Measurements from ENCODE around the gene SAT2.

SAT2 gene

DNA sequence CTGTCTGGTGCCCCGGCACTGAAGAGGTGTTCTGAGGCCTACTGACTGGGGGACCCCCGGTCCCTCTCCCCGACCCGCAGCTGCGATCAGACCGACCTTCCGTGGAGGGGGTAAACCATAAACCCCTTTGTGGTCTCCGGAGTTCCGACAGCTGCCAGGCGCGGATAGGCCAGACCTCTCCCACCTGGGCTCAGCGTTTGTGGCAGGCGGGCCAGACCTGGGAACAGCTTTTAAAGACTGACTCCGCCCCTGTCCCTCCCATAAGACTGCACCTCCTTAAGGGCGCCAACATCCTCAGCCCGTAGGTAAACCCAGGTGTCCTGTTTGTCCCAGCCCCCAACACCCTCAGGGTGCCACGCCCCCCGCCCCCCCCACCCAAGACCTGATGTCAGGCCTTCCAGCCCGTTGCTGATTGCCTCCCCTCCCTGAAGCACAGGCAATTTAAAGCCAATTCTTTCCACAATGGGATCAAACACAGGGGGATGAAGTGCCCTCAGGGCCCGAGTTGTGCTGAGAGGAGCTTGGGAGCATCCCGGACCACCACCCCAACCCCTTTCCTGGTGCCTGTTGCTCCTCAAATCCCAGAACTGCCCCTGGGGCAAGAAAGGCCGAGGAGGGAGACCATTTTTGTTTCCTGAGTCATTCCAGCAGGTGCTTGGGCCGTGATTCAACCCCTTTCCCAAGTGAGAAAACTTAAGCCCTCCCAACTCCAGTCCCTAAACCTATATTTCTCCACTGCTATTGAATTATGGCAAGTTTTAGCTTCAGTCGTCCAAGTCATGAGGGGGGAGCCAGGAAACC lies 37.5 kb downstream of the SAT2 start, which contains the start of gene SOX15:
TSS of gene SOX15 (minus strand) at position 204 of the 801 bp plus-strand sequence. CDS start 418 bp downstream, outside the sequence.
- DNase-seq = peak; percentile 72

DNA sequence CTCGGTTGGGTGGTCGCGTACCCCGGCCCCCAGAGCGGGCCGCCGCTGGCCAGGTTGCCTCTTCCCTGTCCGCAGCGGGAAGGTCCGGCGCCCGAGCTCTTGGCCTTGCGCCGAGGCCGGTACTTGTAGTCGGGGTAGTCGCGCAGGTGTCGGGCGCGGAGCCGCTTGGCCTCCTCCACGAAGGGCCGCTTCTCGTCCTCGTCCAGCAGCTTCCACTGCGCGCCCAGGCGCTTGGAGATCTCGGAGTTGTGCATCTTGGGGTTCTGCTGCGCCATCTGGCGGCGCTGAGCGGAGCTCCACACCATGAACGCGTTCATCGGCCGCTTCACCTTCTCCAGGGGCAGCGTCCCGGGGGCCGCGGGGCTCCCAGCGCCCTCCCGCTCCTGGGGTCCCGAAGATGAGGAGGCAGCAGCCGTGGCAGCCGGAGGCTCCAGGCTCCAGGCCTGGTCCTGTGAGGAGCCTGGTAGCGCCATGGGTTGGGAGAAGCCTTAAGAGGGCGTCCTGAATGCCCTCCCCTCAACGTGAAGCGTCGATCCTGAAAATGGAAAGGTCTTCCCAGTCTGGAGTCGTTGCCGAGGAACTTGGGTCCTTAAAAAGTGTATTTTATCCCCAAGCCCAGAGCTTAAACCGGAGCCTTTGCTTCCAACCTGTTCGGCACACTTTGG lies 38.3 kb downstream of the SAT2 start:
- peak; percentile 93 for DNase-seq

DNA sequence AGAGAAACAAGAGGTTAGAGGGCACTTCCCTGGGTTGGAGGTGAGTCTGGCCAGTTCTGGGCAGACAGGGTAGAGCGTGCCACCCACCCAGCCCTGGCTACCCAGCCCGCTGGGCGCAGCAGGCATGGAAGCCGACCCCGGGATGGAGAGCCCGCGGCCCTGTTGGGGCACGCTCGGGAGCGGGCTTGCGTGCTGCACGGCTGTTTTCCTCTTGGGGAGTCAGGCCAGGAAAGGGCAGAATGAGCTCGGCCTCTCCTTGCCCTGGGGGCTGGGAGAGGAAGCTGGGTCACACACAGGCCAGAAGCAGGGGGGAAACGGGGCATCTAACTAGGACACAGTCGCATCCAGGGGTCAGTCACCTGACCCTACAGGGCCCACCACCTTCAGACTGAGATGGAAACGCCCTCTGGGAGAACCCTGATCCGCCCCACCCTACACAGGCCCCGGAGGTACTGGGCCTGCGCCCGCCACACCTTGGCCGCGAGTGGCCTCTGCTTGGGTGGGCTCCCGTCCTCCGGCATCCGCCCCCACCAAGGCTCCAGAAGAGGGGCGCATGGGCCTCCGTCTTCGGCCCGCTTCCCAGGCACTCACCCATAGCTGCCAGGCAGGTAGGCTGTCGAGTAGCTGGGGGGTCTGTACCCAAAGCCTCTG lies 38.9 kb downstream of the SAT2 start:
- peak; percentile 22 for DNase-seq

DNA sequence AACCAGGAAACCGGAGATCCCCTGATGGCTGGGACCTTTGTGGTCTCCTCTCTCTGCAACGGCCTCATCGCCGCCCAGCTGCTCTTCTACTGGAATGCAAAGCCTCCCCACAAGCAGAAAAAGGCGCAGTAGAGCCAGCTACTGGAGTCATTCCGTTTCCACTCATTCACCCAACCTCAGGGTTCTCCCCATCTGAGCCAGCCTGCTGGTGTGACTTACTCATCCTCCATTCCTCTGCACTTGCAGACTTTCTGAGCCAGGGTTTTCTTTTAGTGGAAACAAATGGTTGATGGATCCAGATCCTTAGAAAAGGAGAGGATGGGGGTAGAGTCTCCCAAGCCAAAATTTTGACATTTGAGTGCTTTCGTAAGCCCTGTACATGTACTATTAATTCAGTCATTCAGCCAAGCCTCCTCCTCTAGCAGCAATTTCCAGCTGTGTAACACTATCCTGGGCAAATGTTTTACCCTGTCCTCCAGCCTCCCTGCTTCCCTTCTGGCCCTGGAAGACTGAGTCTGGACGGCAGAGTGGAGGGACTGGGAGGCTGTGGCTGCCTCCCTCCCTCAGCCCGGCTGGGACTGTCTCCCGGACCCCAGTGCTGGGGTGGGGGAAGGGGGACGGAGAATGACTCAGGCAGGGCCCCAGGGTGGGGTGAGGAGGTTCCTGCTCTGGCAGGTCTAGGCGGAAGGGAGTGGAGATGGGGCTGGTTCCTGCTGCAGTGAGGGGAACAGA lies 40.0 kb downstream of the SAT2 start:
- no peak for DNase-seq

DNA sequence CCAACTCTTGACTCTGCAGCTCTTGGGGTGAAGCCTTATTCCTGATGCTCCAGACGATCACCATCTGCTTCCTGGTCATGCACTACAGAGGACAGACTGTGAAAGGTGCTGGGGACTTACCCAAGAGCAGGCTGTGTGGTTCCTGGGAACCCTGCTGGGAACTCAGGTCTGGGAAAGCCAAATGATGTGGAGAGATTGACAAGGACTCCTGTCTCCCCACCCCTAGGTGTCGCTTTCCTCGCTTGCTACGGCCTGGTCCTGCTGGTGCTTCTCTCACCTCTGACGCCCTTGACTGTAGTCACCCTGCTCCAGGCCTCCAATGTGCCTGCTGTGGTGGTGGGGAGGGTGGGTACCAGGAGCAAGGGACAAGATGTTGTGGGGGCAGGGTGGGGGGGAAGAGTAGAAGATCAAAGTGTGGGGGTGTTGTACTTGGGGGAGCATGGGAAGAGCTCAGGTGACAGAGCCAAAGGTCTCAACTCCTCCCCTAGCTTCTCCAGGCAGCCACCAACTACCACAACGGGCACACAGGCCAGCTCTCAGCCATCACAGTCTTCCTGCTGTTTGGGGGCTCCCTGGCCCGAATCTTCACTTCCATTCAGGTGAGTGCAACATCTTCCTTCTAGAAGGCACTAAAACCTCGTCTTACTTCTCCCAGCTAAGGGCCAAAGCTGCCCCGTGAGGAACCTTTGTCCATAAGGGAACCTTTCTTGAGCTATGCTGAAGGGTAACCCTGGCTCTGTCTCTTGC lies 40.8 kb downstream of the SAT2 start:
- DNase-seq = no peak

DNA sequence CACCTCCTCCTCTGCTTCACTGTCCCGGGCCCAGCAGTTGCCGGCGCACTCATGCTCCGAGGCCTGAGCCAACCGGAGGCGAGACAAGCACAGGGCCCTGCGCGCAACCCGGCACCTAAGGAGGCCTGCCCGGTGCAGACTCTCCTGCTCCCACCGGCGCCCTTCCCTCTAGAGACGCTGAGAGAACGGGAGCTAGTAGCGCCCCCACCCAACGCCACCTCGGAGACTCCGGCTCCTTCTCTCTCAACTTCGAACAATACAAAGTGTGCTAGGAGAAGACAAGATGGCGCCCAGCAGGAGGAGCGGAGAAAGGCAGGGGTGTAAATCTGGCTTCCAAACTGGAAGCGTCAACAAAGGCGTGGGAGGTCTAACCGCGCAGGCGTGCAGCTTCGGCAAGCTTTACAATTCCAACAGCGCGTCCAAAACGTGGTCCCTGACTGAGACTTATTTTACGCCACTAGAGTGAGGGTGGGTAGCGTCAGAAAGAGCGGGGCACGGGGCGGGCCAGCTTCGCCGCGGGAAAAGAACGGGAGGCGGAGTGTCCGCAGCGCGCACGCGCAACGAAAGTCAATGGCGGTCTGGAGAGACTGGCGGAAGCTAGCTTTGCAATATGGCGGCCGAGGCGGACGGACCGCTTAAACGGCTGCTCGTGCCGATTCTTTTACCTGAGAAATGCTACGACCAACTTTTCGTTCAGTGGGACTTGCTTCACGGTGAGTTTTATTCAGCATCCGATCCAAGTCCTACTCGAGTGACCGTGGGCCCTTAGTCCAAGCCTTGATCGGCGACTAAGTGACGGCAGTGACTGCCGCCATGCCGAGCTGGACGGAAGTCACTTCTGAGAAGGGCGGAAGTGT lies 44.1 kb downstream of the SAT2 start, which contains the start of gene MPDU1:
TSS of gene MPDU1 (plus strand) at position 600 of the 857 bp plus-strand sequence. CDS start at position 611, 11 bp downstream.
- DNase-seq = peak; percentile 98

DNA sequence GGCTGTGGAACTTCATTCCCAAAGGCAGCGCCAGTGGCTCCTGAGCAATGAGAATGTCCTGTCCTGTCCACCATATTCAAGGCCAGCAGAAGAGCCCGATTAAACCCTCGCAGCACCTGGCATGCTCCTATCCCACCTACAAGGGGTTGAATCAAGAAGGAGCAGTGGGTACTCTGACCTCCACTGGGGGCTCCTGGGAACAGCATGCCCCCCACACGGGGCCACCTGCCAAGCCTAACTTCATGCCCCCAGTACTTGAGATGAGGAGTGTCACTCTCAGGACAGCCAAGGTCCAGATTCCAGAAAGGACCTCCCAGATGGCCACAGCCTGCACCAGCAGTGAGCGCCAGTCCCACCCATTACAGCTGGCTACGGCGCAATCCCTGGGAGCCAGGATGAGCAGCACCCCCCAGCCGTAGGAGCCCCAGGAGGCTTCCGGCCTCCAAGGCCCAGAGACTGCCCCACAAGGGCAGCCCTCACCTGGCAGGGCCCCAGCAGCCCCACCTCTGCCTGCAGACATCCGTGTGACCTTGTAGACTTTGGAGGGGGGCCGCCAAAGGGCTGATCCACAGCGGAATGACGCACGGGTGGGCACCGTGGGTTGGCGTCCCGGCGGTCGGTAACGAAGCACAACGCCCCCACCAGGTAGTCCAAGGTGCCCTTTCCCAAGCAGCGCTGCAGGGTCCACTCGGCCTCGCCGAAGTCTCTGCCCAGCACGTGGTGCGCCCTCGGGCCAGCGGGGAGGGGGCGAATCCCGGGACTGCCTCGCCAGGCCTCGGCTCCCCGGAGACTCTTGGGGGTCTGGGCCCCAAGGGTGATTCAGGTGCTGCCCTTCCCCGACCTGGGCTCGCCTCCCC lies 45.0 kb downstream of the SAT2 start:
- DNase-seq = peak; percentile 11

DNA sequence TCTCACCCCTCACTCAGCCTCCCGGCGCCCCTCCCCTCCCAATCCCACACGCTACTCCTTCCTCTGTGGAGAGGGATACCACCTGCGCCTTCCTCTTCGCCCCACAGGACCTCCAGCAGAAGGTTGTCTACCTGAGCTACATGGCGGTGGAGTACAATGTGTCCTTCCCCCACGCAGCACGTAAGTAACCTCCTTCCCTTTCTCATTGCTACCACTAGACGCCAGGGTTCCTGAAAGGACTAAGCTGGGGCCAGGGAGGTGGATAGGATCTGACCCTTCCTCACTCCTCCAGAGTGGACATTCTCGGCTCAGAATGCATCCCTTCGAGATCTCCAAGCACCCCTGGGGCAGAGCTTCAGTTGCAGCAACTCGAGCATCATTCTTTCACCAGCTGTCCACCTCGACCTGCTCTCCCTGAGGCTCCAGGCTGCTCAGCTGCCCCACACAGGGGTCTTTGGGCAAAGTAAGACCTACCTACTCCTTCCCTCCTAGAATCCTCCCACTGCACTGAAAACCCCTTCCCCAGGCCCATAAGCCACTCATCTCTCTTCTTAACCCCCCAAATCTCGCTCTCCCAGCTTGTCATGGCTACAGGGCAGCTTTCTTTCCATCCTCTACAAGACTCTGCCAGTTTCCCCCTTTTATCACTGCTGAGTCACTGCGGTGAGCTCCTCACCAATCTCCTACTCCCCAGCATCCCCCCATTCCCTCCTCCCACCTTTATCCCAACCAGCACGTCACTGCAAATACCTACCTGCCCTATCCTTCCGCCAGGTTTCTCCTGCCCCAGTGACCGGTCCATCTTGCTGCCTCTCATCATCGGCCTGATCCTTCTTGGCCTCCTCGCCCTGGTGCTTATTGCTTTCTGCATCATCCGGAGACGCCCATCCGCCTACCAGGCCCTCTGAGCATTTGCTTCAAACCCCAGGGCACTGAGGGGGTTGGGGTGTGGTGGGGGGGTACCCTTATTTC lies 46.7 kb downstream of the SAT2 start:
- no peak for DNase-seq

DNA sequence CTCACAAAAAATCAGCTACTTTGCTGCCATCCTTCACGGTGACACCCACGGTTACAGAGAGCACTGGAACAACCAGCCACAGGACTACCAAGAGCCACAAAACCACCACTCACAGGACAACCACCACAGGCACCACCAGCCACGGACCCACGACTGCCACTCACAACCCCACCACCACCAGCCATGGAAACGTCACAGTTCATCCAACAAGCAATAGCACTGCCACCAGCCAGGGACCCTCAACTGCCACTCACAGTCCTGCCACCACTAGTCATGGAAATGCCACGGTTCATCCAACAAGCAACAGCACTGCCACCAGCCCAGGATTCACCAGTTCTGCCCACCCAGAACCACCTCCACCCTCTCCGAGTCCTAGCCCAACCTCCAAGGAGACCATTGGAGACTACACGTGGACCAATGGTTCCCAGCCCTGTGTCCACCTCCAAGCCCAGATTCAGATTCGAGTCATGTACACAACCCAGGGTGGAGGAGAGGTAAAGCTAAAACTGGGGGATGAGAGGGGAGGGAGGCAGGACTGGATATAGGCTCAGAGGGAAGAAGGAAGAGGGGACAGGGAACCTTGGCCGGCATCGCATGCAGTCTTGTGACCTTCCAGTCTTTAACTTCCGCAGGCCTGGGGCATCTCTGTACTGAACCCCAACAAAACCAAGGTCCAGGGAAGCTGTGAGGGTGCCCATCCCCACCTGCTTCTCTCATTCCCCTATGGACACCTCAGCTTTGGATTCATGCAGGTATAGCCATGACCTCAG lies 47.6 kb downstream of the SAT2 start:
- no peak for DNase-seq

DNA sequence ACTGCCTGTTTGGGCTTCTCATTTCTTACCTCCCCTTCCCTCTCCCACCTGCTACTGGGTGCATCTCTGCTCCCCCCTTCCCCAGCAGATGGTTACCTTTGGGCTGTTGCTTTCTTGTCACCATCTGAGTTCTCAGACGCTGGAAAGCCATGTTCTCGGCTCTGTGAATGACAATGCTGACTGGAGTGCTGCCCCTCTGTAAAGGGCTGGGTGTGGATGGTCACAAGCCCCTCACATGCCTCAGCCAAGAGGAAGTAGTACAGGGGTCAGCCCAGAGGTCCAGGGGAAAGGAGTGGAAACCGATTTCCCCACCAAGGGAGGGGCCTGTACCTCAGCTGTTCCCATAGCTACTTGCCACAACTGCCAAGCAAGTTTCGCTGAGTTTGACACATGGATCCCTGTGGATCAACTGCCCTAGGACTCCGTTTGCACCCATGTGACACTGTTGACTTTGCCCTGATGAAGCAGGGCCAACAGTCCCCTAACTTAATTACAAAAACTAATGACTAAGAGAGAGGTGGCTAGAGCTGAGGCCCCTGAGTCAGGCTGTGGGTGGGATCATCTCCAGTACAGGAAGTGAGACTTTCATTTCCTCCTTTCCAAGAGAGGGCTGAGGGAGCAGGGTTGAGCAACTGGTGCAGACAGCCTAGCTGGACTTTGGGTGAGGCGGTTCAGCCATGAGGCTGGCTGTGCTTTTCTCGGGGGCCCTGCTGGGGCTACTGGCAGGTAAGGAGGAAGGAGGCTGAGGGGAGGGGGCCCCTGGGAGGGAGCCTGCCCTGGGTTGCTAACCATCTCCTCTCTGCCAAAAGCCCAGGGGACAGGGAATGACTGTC lies 48.4 kb downstream of the SAT2 start, which contains the start of gene CD68:
TSS of gene CD68 (plus strand) at position 638 of the 833 bp plus-strand sequence. CDS start at position 678, 40 bp downstream.
- peak; percentile 13 for DNase-seq

DNA sequence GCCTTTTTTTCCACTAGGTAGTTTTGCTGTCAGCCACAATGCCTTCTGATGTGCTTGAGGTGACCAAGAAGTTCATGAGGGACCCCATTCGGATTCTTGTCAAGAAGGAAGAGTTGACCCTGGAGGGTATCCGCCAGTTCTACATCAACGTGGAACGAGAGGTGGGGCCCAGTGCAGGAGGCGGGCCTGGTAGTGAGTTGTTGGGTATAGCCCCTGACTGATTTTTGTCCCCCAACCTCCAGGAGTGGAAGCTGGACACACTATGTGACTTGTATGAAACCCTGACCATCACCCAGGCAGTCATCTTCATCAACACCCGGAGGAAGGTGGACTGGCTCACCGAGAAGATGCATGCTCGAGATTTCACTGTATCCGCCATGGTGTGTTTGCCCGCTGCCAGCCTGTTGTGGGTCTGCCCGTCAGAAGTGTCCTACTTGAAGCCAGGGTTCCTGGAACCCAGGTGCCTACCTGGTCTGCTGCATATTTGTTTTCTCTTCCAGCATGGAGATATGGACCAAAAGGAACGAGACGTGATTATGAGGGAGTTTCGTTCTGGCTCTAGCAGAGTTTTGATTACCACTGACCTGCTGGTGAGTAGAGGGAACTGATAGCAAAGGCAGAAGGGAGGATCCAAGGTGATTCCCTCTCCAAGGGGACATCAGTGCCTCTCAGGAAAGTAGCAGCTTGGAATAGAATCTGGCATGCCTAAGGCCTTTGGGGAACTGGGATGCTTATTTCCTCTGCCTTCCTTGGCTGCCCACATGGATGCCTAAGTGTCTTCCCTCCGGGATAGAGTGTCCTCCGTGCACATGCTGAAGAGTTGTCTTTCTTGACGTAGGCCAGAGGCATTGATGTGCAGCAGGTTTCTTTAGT lies 50.1 kb downstream of the SAT2 start:
- DNase-seq = no peak

DNA sequence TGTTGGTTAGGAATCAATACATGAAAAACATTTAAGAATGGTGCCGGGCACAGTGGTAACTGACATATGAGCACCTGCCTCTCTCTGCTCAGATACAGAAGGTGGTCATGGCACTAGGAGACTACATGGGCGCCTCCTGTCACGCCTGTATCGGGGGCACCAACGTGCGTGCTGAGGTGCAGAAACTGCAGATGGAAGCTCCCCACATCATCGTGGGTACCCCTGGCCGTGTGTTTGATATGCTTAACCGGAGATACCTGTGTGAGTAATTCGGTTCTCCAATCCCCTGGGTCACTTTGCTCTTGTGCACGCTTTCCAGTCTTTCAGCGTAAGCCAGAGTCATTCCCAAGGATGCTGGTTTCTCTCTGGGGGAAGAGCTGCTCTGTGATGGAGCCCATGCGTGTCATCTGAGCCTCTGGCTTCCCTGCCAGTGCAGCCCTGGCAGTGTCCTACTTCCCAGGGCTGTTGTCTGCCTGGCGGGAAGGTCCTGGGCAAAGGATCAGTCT lies 51.1 kb downstream of the SAT2 start:
- DNase-seq = no peak
